Suprapubic skin (tissue), 4 donors: ENCODE results near the gene SLC6A18. TPM values are rescaled to one million over a fixed set of nuclear protein-coding genes. Genes with fewer than 3 reads are reported as not detected.

Experiments used
- DNase-seq, 2 donors: peaks; one replicate each; pipeline ENCODE4 v3.0.0-alpha.2; 2019; ENCODE audit warnings: low spot score in 2 of 2
- H3K27ac ChIP-seq: fragments of 200-600 bp; sonication (generic); one replicate; pipeline ENCODE4 v1.5.1; 2019
- H3K27me3 ChIP-seq: fragments of 200-600 bp; sonication (generic); one replicate; pipeline ENCODE4 v1.5.1; 2019
- H3K36me3 ChIP-seq: fragments of 200-600 bp; sonication (generic); one replicate; pipeline ENCODE4 v1.5.1; 2019
- H3K4me1 ChIP-seq: fragments of 200-600 bp; sonication (generic); one replicate; pipeline ENCODE4 v1.5.1; 2019
- H3K4me3 ChIP-seq: fragments of 200-600 bp; sonication (generic); one replicate; pipeline ENCODE4 v1.5.1; 2019; ENCODE audit warnings: mild to moderate bottlenecking
- H3K9me3 ChIP-seq: fragments of 200-600 bp; sonication (generic); one replicate; pipeline ENCODE4 v1.5.1; 2019
- CTCF ChIP-seq, 2 donors: fragments of 200-600 bp in 1 of 2; fragments of 450-650 bp in 1 of 2; sonication (generic) in 1 of 2; IDR thresholded peaks; one replicate each; pipeline ENCODE4 v1.5.1; 2016 to 2019; ENCODE audit warnings: antibody characterized with exemption in 2 of 2, mild to moderate bottlenecking in 1 of 2, moderate library complexity in 1 of 2
- EP300 ChIP-seq: sonication (generic); formaldehyde crosslinking; IDR thresholded peaks from one replicate; pipeline ENCODE4 v1.6.1; 2017; ENCODE audit warnings: antibody characterized with exemption
- POLR2A ChIP-seq, 2 donors: fragments of 450-650 bp; IDR thresholded peaks; one replicate each; pipeline ENCODE4 v1.6.1; 2017; ENCODE audit warnings: antibody characterized with exemption in 2 of 2, mild to moderate bottlenecking in 2 of 2, moderate library complexity in 2 of 2
- POLR2AphosphoS5 ChIP-seq, 3 donors: sonication (generic); formaldehyde crosslinking; IDR thresholded peaks; one replicate each; pipeline ENCODE4 v1.6.1; 2017; ENCODE audit warnings: antibody characterized with exemption in 3 of 3
- WGBS: methylation state at CpG from one replicate; pipeline ENCODE4 v1.1.5; 2018; 5-methylcytosine and 5-hydroxymethylcytosine counted together
- total RNA-seq, 4 donors: library from RNA; depleted of rRNA; stranded (reverse); fragments of >200 nt; gene quantifications; one replicate each; pipeline ENCODE4 v1.1.0, GENCODE V29; 2016

Gene SLC6A18
- total RNA-seq, 4 donors from 2014 or later = not detected

DNA sequence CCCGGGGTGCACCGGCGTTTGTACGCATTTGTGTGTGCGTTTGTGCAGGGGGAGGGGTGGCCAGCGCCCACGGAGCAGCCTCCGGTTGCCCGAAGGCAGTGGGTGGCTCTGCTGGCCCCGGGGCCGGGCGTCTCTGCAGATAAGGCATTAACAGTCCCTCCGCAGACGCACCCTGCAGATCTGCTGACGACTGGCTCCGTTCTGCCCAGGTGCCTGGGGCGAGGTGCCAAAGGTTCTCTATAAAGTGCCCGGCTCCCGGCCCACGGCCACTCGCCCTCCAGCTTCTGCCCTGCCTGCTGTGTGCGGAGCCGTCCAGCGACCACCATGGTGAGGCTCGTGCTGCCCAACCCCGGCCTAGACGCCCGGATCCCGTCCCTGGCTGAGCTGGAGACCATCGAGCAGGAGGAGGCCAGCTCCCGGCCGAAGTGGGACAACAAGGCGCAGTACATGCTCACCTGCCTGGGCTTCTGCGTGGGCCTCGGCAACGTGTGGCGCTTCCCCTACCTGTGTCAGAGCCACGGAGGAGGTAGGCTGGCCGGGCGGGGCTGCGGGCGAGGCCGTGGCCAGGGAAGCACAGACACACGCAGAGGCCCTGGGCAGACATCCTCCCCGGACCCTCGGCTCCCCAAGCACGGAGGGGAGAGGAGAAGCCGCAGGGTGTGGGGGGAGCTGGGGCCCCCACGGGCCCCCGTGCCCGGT lies 23.7 kb upstream of the SLC6A18 start, which contains the start of gene SLC6A19:
Gene SLC6A19, plus strand, starts transcription at position 269 of the 699 bp plus-strand sequence. Its CDS starts 56 bp downstream, at position 325.
- H3K36me3 ChIP-seq = no peaks in the 10 kb centered on the region
- no peaks in the 10 kb centered on the region for H3K4me1 ChIP-seq
- DNase-seq = no peak
- WGBS = no CpG with 5 or more reads among the region's 51 CpGs
- no peak for TF ChIP-seq CTCF (IDR thresholded peaks at IDR 0.05)
- TF ChIP-seq POLR2A (IDR thresholded peaks at IDR 0.05) = no peak
- TF ChIP-seq EP300 = no peak
- no peak for TF ChIP-seq POLR2AphosphoS5 (IDR thresholded peaks at IDR 0.05)
- peaks cover 94% of the 10 kb centered on the region for H3K27me3 ChIP-seq
- no peaks in the 10 kb centered on the region for H3K9me3 ChIP-seq
- no peak within 1 kb of the TSS for H3K4me3 ChIP-seq
- H3K27ac ChIP-seq = no peak within 1 kb of the TSS

GRCh38 chr5:1202026-1202797 lies 23.0 kb upstream of the SLC6A18 start:
- H3K9me3 ChIP-seq = no peaks in the 10 kb centered on the region
- H3K27ac ChIP-seq = no peak overlapping the region
- TF ChIP-seq EP300 (no peak), POLR2AphosphoS5 (IDR thresholded peaks at IDR 0.05) (no peak), CTCF (IDR thresholded peaks at IDR 0.05) (no peak), POLR2A (IDR thresholded peaks at IDR 0.05) (no peak)
- no peak overlapping the region for H3K4me3 ChIP-seq
- H3K36me3 ChIP-seq = no peaks in the 10 kb centered on the region
- no peaks in the 10 kb centered on the region for H3K4me1 ChIP-seq
- peaks cover 96% of the 10 kb centered on the region for H3K27me3 ChIP-seq
- WGBS = 45% methylated on average over 12 of the region's 26 CpGs
- DNase-seq = no peak

GRCh38 chr5:1202798-1203185 lies 22.4 kb upstream of the SLC6A18 start:
- DNase-seq = no peak
- H3K36me3 ChIP-seq = no peaks in the 10 kb centered on the region
- H3K27ac ChIP-seq = no peak overlapping the region
- TF ChIP-seq CTCF (IDR thresholded peaks at IDR 0.05) (no peak), POLR2A (IDR thresholded peaks at IDR 0.05) (no peak), EP300 (no peak), POLR2AphosphoS5 (IDR thresholded peaks at IDR 0.05) (no peak)
- no peaks in the 10 kb centered on the region for H3K4me1 ChIP-seq
- 68% methylated on average over 4 of the region's 7 CpGs for WGBS
- no peaks in the 10 kb centered on the region for H3K9me3 ChIP-seq
- H3K27me3 ChIP-seq = peaks cover 99% of the 10 kb centered on the region
- no peak overlapping the region for H3K4me3 ChIP-seq

DNA sequence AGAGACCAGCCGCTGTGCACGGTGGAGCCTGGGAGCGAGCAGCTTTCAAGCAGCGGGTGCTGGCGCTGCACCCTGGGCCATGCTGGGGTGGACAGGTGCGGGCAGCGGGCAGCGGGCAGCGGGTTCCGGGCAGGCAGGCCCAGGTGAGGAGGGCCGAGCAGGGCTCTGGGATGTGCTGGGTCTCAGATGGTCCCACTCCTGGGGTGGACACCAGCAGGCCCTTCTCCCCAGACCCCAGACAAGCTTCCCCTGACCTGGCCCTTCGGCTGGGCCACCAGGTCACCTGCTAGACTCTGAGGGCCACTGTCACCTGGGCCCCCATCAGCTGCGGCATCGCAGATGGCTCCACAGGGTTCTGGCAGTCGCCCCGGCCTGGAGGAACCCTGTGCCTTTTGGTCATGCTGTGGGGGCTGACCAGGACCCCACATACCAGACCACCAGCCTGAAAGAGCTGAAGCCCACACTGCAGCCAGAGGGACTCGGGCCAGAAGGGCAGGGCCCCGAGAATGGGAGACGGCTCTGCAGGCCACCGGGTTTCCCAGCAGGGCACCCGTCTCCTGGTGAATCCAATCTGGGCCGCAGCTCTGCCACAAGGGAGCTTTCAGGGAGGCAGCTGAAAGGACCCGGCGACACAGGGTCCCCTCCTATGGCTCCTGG lies 21.7 kb upstream of the SLC6A18 start:
- WGBS = no CpG with 5 or more reads among the region's 24 CpGs
- Histone ChIP-seq H3K4me3 (no peak overlapping the region), H3K9me3 (no peaks in the 10 kb centered on the region), H3K27me3 (peaks cover 99% of the 10 kb centered on the region), H3K27ac (no peak overlapping the region), H3K4me1 (no peaks in the 10 kb centered on the region), H3K36me3 (no peaks in the 10 kb centered on the region)
- TF ChIP-seq POLR2AphosphoS5 (IDR thresholded peaks at IDR 0.05) (no peak), EP300 (no peak), CTCF (IDR thresholded peaks at IDR 0.05) (no peak), POLR2A (IDR thresholded peaks at IDR 0.05) (no peak)
- no peak for DNase-seq
